ENCODE results near the gene GPR155. TPM values are rescaled to one million over a fixed set of nuclear protein-coding genes. Genes with fewer than 3 reads are reported as not detected.

The GPR155 gene
- total RNA-seq, 2 experiments from 2014 or later = 17.3 to 19.8 TPM

- H3K36me3 Mint-ChIP-seq (ENCODE audit: low read depth) = peaks cover 32% of the 10 kb centered on the region
- no peak overlapping the region for H3K4me3 Mint-ChIP-seq
- no peak overlapping the region for H3K27ac Mint-ChIP-seq
- no peak for DNase-seq
- no peaks in the 10 kb centered on the region for H3K27me3 Mint-ChIP-seq (ENCODE audit: low read depth)
- peaks cover 19% of the 10 kb centered on the region for H3K4me1 Mint-ChIP-seq (ENCODE audit: low read depth)
- peaks cover 37% of the 10 kb centered on the region for H3K9me3 Mint-ChIP-seq (ENCODE audit: insufficient read depth)
- POLR2A ChIA-PET = no interaction called here
- CTCF ChIA-PET = interaction anchor here (1.5 to 1.6 kb wide), 2 partner anchors 9 to 35 kb away, joined by 4 to 6 read pairs; no protein-coding TSS in a partner anchor
- ATAC-seq = no peak
Measured at GRCh38 chr2:174512345-174512744, 25.5 kb upstream of the GPR155 start.

DNA sequence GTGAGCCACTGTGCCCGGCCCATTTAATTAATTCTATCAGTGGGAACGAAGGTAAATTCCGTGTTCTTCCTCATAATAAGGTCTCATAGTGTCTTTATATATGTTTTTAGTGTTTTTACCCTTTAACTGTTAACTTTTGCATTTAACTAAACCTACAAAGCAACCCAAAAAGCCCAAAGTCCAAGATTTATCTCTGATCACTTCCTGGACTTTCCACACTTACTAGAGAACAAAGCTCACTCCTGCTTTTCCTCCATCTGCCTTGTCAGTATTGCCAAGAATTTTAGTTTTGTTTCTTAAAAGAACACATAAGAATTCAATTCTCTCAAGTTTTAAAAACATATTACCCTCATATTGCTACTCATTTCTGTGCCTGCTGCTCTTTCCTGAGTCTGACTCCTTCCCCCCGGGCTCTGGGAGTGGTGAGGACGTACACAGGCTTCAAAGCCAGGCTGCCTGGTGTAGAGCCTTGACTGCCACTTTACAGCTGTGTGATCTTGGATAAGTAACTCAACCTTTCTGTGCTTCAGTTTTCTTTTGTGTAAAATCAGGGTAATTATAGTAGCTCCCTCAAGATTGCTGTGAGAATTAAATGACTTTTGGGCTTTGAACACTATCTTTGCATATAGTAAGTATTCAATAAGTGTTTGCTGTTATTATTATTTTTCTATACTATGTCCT lies 24.9 kb upstream of the GPR155 start:
- H3K27ac Mint-ChIP-seq = no peak overlapping the region
- DNase-seq (no peak), ATAC-seq (no peak)
- CTCF ChIA-PET = interaction anchor here (1.0 to 1.6 kb wide), 3 partner anchors 9 to 35 kb away, joined by 4 to 6 read pairs (median 4); no protein-coding TSS in a partner anchor
- H3K4me1 Mint-ChIP-seq (ENCODE audit: low read depth) = peaks cover 14% of the 10 kb centered on the region
- H3K4me3 Mint-ChIP-seq = no peak overlapping the region
- H3K27me3 Mint-ChIP-seq (ENCODE audit: low read depth) = no peaks in the 10 kb centered on the region
- POLR2A ChIA-PET = no interaction called here
- H3K9me3 Mint-ChIP-seq (ENCODE audit: insufficient read depth) = peaks cover 38% of the 10 kb centered on the region
- H3K36me3 Mint-ChIP-seq (ENCODE audit: low read depth) = peaks cover 36% of the 10 kb centered on the region

DNA sequence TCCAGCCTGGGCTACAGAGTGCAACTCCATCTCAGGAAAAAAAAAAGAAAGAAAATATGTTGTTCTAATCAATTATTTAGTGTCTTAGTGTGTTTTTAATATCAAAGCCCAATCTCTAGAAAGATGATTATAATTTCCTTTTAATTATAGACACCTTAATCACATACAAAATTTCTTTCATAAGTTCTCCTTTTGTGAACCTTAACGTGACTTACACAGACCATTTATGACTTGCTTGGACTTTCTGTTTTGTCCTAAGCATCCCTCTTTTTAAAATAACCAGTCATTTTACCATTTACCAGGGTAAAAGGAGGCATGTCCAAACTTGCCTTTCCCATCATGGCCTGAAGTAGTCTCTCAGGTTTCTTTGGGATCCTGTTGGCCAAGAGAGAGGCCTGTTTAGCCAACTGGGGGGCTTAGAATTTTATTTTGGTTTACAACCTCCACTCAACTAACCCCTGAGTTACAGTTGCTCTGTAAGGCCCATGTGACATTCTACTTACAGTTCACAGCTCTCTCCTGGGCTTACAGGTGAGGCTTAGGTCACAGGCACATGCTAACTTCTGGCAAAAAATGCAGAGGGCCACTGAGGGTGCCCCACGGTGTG lies 23.9 kb upstream of the GPR155 start:
- peaks cover 8% of the 10 kb centered on the region for H3K4me1 Mint-ChIP-seq (ENCODE audit: low read depth)
- ChIA-PET CTCF (no interaction called here), POLR2A (no interaction called here)
- H3K4me3 Mint-ChIP-seq = no peak overlapping the region
- DNase-seq (no peak), ATAC-seq (no peak)
- H3K9me3 Mint-ChIP-seq (ENCODE audit: insufficient read depth) = peaks cover 42% of the 10 kb centered on the region
- no peak overlapping the region for H3K27ac Mint-ChIP-seq
- peaks cover 34% of the 10 kb centered on the region for H3K36me3 Mint-ChIP-seq (ENCODE audit: low read depth)
- H3K27me3 Mint-ChIP-seq (ENCODE audit: low read depth) = no peaks in the 10 kb centered on the region

- no peak overlapping the region for H3K4me3 Mint-ChIP-seq
- no peak overlapping the region for H3K27ac Mint-ChIP-seq
- H3K9me3 Mint-ChIP-seq (ENCODE audit: insufficient read depth) = peaks cover 13% of the 10 kb centered on the region
- ATAC-seq (no peak), DNase-seq (no peak)
- H3K27me3 Mint-ChIP-seq (ENCODE audit: low read depth) = no peaks in the 10 kb centered on the region
- H3K4me1 Mint-ChIP-seq (ENCODE audit: low read depth) = peaks cover 16% of the 10 kb centered on the region
- ChIA-PET POLR2A (interaction anchor here (1.1 kb wide), 1 partner anchor 17 kb away, joined by 3 read pairs; no protein-coding TSS in a partner anchor), CTCF (interaction anchor here (1.1 to 3.1 kb wide), 5 partner anchors 9 to 40 kb away, joined by 3 to 21 read pairs (median 6); partner anchors contain the start of gene GPR155)
- H3K36me3 Mint-ChIP-seq (ENCODE audit: low read depth) = peaks cover 7% of the 10 kb centered on the region
Measured at GRCh38 chr2:174503161-174503809, 16.5 kb upstream of the GPR155 start.

- H3K4me3 Mint-ChIP-seq = no peak overlapping the region
- H3K27me3 Mint-ChIP-seq (ENCODE audit: low read depth) = no peaks in the 10 kb centered on the region
- DNase-seq = no peak
- H3K36me3 Mint-ChIP-seq (ENCODE audit: low read depth) = peaks cover 5% of the 10 kb centered on the region
- CTCF ChIA-PET = no interaction called here
- no peak for ATAC-seq
- POLR2A ChIA-PET = no interaction called here
- no peak overlapping the region for H3K27ac Mint-ChIP-seq
- H3K4me1 Mint-ChIP-seq (ENCODE audit: low read depth) = peaks cover 24% of the 10 kb centered on the region
- peaks cover 8% of the 10 kb centered on the region for H3K9me3 Mint-ChIP-seq (ENCODE audit: insufficient read depth)
Measured at GRCh38 chr2:174499371-174499770, 12.5 kb upstream of the GPR155 start.

- Mint-ChIP-seq H3K27ac (peak overlapping the region; percentile 2), H3K4me1 (ENCODE audit: low read depth) (peaks cover 51% of the 10 kb centered on the region), H3K4me3 (no peak overlapping the region), H3K36me3 (ENCODE audit: low read depth) (peaks cover 9% of the 10 kb centered on the region), H3K9me3 (ENCODE audit: insufficient read depth) (no peaks in the 10 kb centered on the region), H3K27me3 (ENCODE audit: low read depth) (no peaks in the 10 kb centered on the region)
- DNase-seq (no peak), ATAC-seq (no peak)
- ChIA-PET POLR2A (interaction anchor here (1.1 kb wide), 1 partner anchor 75 kb away, joined by 4 read pairs; no protein-coding TSS in a partner anchor), CTCF (interaction anchor here (1.0 to 1.4 kb wide), 3 partner anchors 27 to 107 kb away, joined by 3 to 4 read pairs (median 3); no protein-coding TSS in a partner anchor)
Measured at GRCh38 chr2:174495365-174496012, 8.7 kb upstream of the GPR155 start.

DNA sequence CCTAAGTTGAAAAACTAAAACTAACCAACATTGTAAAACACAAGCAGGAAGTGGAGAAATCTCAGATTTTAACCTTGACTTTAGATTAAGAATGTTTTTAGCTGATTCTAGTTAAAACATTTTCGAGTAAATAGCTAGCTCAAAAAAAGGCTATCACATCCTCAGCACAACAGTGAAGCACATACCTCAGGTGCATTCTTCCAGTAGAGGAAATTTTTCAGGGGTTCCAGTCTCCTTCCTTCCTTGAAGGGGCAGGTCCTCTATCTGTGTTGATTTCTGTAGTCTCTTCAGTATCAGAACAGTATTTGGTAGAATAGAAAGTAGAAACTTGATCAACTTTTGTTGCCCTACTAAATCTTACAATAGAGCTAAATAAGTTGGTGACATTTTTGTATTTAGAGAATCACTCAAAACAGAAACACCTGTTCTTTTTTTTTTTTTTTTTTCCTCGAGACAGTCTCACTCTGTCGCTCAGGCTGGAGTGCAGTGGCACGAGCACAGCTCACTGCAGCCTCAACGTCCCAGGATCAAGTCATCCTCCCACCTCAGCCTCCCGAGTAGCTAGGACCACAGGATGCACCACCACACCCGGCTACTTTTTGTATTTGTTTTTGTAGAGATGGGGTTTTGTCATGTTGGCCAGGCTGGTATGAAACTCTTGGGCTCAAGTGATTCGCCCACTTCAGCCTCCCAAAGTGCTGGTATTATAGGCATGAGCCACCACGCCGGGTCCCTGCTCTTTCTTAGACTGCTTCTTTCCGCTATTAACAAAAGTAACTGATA lies 6.9 kb upstream of the GPR155 start:
- POLR2A ChIA-PET = interaction anchor here (0.6 to 1.7 kb wide), 8 partner anchors 9 to 100 kb away, joined by 3 to 10 read pairs (median 3); partner anchors contain the start of gene SCRN3

DNA sequence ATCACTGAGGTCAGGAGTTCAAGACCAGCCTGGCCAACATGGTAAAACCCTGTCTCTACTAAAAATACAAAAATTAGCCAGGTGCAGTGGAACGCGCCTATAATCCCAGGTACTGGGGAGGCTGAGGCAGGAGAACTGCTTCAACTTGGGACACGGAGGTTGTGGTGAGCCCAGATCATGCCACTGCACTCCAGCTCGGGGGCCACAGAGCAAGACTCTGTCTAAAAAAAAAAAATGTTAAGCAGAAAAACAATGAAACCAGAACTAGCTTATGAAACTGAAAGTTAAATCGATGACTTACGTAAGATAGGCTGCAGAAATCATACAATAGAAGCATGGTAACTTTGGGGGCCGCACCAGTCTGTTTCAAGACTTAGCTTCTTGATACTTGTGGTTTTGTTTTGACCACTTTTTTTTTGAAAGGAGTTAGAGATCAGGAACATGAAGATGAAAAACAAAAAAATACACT lies 6.2 kb upstream of the GPR155 start:
- Mint-ChIP-seq H3K4me1 (ENCODE audit: low read depth) (peaks cover 74% of the 10 kb centered on the region), H3K27ac (peak overlapping the region; percentile 97), H3K36me3 (ENCODE audit: low read depth) (peaks cover 12% of the 10 kb centered on the region), H3K9me3 (ENCODE audit: insufficient read depth) (peaks cover 6% of the 10 kb centered on the region), H3K4me3 (peak overlapping the region; percentile 80), H3K27me3 (ENCODE audit: low read depth) (no peaks in the 10 kb centered on the region)
- peak; percentile 88 for DNase-seq
- ChIA-PET POLR2A (interaction anchor here (0.6 to 1.7 kb wide), 6 partner anchors 9 to 97 kb away, joined by 3 to 10 read pairs (median 4); partner anchors contain the start of gene SCRN3), CTCF (interaction anchor here (0.8 to 1.9 kb wide), 14 partner anchors 8 to 196 kb away, joined by 3 to 21 read pairs (median 4); no protein-coding TSS in a partner anchor)
- peak; percentile 86 for ATAC-seq

More for the DNA sequence above, 6.9 kb upstream of the GPR155 start:
- Mint-ChIP-seq H3K36me3 (ENCODE audit: low read depth) (peaks cover 12% of the 10 kb centered on the region), H3K9me3 (ENCODE audit: insufficient read depth) (peaks cover 3% of the 10 kb centered on the region), H3K4me1 (ENCODE audit: low read depth) (peaks cover 66% of the 10 kb centered on the region), H3K4me3 (peak overlapping the region; percentile 80), H3K27ac (peak overlapping the region; percentile 97), H3K27me3 (ENCODE audit: low read depth) (no peaks in the 10 kb centered on the region)
- DNase-seq = peak; percentile 28
- ATAC-seq = peak; percentile 34
- CTCF ChIA-PET = interaction anchor here (0.8 to 1.9 kb wide), 13 partner anchors 9 to 195 kb away, joined by 3 to 21 read pairs (median 4); no protein-coding TSS in a partner anchor

DNA sequence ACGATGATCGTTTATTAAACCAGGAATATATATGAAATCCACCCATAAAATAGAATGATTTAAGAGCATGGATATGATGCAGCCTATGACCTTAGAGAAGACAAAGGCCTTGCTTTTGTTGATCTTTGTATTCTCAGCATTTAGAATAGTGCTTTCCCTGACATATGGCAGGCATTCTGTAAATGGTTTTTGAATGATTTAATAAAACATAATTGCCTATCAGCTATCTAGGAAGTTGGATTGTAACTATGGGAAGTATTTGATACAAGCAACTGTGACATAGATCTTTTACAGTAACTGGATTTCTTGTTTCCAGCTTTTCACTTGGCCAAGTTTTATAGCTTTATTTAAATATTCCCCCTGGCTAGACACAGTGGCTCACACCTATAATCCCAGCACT lies 5.1 kb upstream of the GPR155 start:
- H3K27ac Mint-ChIP-seq = peak overlapping the region; percentile 46
- H3K27me3 Mint-ChIP-seq (ENCODE audit: low read depth) = no peaks in the 10 kb centered on the region
- peaks cover 6% of the 10 kb centered on the region for H3K9me3 Mint-ChIP-seq (ENCODE audit: insufficient read depth)
- H3K36me3 Mint-ChIP-seq (ENCODE audit: low read depth) = peaks cover 12% of the 10 kb centered on the region
- ChIA-PET CTCF (interaction anchor here (0.8 to 1.9 kb wide), 4 partner anchors 7 to 195 kb away, joined by 3 to 6 read pairs (median 3); no protein-coding TSS in a partner anchor), POLR2A (no interaction called here)
- DNase-seq (no peak), ATAC-seq (no peak)
- peaks cover 83% of the 10 kb centered on the region for H3K4me1 Mint-ChIP-seq (ENCODE audit: low read depth)
- peak overlapping the region; percentile 33 for H3K4me3 Mint-ChIP-seq

DNA sequence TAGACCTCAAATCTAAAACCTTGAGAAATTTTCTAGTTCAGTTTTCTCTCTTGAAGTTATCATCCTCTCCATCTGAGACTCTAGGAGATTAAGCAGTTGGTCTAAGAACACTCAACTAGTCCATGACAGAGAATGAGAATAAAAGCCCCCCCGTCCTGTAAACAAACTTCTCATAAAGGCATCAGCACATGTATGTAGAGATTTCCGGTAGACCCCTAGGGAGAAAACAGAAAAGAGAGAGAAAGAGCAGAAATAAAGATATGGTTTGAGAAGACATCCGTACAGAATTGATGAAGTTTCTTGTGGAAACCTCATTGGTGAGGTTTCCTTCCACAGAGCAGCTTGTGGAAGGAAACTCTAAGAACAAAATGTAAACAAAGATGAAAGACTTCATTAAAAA lies 3.2 kb upstream of the GPR155 start:
- Mint-ChIP-seq H3K9me3 (ENCODE audit: insufficient read depth) (peaks cover 6% of the 10 kb centered on the region), H3K27ac (peak overlapping the region; percentile 94), H3K36me3 (ENCODE audit: low read depth) (peaks cover 11% of the 10 kb centered on the region), H3K4me1 (ENCODE audit: low read depth) (peaks cover 81% of the 10 kb centered on the region), H3K4me3 (peak overlapping the region; percentile 67), H3K27me3 (ENCODE audit: low read depth) (no peaks in the 10 kb centered on the region)
- POLR2A ChIA-PET = interaction anchor here (0.6 to 1.1 kb wide), 5 partner anchors 22 to 108 kb away, joined by 3 to 4 read pairs (median 3); no protein-coding TSS in a partner anchor
- ATAC-seq (no peak), DNase-seq (no peak)
- CTCF ChIA-PET = interaction anchor here (1.3 to 1.7 kb wide), 3 partner anchors 27 to 57 kb away, joined by 3 to 9 read pairs (median 4); no protein-coding TSS in a partner anchor

Measured in activated CD8-positive, alpha-beta T cell treated with anti-CD3 and anti-CD28 coated beads, Interleukin-2, amount 10 ng/mL, durations not matched to agents 7 days and 5 days (primary cell).